Prostate gland (tissue), 2 donors: ENCODE results near the gene NFYC. TPM values are rescaled to one million over a fixed set of nuclear protein-coding genes. Genes with fewer than 3 reads are reported as not detected.

Experiments
- DNase-seq: peaks from one replicate; pipeline ENCODE4 v3.0.0-alpha.2; 2019; ENCODE audit warnings: low spot score
- H3K27ac ChIP-seq, 2 donors: fragments of 200-600 bp; sonication (generic); 2 replicates each; pipeline ENCODE4 v1.5.1; 2017 to 2019
- H3K27me3 ChIP-seq: fragments of 200-600 bp; sonication (generic); replicated peaks from 2 replicates; pipeline ENCODE4 v1.5.1; 2019; ENCODE audit not compliant: insufficient read depth
- H3K36me3 ChIP-seq, 2 donors: fragments of 200-600 bp; sonication (generic); 1 replicate in 1 of 2; 2 replicates in 1 of 2; pipeline versions ENCODE4 v1.5.1 to v1.8.1; 2017 to 2019
- H3K4me1 ChIP-seq: fragments of 200-600 bp; sonication (generic); replicated peaks from 2 replicates; pipeline ENCODE4 v1.5.1; 2019
- H3K4me3 ChIP-seq, 2 donors: fragments of 200-600 bp; sonication (generic); 2 replicates each; pipeline ENCODE4 v1.5.1; 2017 to 2019
- H3K9me3 ChIP-seq: fragments of 200-600 bp; sonication (generic); 2 replicates; pipeline ENCODE4 v1.5.1; 2017
- POLR2A ChIP-seq: fragments of 450-650 bp; IDR thresholded peaks from one replicate; pipeline ENCODE4 v1.6.1; 2016; ENCODE audit warnings: antibody characterized with exemption, mild to moderate bottlenecking
- POLR2AphosphoS5 ChIP-seq: sonication (generic); formaldehyde crosslinking; IDR thresholded peaks from one replicate; pipeline ENCODE4 v1.6.1; 2017; ENCODE audit warnings: antibody characterized with exemption
- WGBS: methylation state at CpG from one replicate; pipeline ENCODE4 v1.1.5; 2018; 5-methylcytosine and 5-hydroxymethylcytosine counted together
- intact Hi-C: fragments of 100-400 bp; cut with DNase I; formaldehyde crosslinking; loops from one replicate; pipeline ENCODE4 v1.14.2; 2022
- total RNA-seq, 2 donors: library from RNA; depleted of rRNA; stranded (reverse); fragments of >200 nt; gene quantifications; one replicate each; pipeline ENCODE4 v1.1.0, GENCODE V29; 2016
- TF ChIP-seq, protein P1 (sequence below), 4 experiments: fragments of 200-600 bp in 2 of 4; fragments of 450-650 bp in 2 of 4; sonication (generic) in 2 of 4; IDR thresholded peaks; 1 replicate in 3 of 4; 2 replicates in 1 of 4; pipeline ENCODE4 v1.5.1; 2016 to 2019; ENCODE audit warnings: antibody characterized with exemption in 4 of 4, mild to moderate bottlenecking in 2 of 4, moderate library complexity in 2 of 4

Gene NFYC
- total RNA-seq, 2 donors from 2014 or later: 54.9 to 93.8 TPM

DNA sequence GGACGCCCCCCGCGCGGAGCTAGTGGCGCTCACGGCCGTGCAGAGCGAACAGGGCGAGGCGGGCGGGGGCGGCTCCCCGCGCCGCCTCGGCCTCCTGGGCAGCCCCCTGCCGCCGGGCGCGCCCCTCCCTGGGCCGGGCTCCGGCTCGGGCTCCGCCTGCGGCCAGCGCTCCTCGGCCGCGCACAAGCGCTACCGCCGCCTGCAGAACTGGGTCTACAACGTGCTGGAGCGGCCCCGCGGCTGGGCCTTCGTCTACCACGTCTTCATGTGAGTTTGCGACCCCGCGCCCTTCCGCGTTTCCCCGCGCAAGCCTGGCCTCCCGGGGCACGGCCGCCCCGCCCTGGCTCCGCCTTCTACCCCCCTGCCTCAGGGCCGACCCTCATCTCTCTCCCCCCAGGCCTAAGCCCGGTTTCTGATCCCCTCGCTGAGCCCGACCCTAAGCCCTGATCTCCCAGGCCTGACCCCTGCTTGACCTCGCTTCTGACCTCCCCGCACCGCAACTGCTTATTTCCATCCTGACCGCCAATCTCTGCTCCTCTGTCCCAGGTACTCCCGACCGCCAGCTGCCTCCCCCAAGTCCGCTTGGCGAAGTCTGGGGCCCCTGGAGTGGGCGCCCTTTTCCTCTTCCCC is 92.8 kb downstream of the NFYC start:
- H3K9me3 ChIP-seq: no peaks in the 10 kb centered on the region
- H3K4me1 ChIP-seq: no peaks in the 10 kb centered on the region
- intact Hi-C loops: loop anchor here (5.0 kb wide), 1 partner anchor 168 kb away; no protein-coding TSS in a partner anchor
- no peaks in the 10 kb centered on the region for H3K36me3 ChIP-seq
- DNase-seq: no peak
- TF ChIP-seq POLR2A (no peak), POLR2AphosphoS5 (no peak)
- TF ChIP-seq, protein P1, sequence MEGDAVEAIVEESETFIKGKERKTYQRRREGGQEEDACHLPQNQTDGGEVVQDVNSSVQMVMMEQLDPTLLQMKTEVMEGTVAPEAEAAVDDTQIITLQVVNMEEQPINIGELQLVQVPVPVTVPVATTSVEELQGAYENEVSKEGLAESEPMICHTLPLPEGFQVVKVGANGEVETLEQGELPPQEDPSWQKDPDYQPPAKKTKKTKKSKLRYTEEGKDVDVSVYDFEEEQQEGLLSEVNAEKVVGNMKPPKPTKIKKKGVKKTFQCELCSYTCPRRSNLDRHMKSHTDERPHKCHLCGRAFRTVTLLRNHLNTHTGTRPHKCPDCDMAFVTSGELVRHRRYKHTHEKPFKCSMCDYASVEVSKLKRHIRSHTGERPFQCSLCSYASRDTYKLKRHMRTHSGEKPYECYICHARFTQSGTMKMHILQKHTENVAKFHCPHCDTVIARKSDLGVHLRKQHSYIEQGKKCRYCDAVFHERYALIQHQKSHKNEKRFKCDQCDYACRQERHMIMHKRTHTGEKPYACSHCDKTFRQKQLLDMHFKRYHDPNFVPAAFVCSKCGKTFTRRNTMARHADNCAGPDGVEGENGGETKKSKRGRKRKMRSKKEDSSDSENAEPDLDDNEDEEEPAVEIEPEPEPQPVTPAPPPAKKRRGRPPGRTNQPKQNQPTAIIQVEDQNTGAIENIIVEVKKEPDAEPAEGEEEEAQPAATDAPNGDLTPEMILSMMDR (IDR thresholded peaks at IDR 0.05): no peak
- H3K4me3 ChIP-seq: peak overlapping the region; percentile 32 to 39
- WGBS: 24% methylated on average over 43 of the region's 63 CpGs
- H3K27ac ChIP-seq: peak overlapping the region; percentile 30 to 51
- no peaks in the 10 kb centered on the region for H3K27me3 ChIP-seq

DNA sequence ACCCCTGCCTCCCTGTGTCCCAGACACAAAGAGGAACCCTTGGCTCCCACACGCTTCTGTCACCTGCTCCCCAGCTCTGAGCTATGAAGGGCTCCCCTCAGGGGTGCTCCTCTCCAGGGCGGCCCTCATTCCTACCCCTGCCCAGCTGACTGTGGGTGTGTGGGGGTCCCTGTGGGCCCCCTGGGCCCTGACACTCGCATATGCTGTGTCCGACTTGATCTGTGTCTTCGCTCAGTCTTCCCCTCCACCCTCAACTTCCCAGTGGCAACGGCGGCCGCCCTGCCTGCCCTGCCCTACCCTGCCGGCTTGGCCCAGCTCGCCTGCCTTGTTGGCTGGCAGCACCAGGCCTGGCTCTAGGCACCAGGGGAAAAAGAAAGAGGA is 93.3 kb downstream of the NFYC start:
- Histone ChIP-seq H3K36me3 (no peaks in the 10 kb centered on the region), H3K4me3 (peak overlapping the region in 1 of 2 donors; percentile 39), H3K9me3 (no peaks in the 10 kb centered on the region), H3K27me3 (no peaks in the 10 kb centered on the region), H3K4me1 (no peaks in the 10 kb centered on the region), H3K27ac (peak overlapping the region; percentile 30 to 51)
- TF ChIP-seq, protein P1 (IDR thresholded peaks at IDR 0.05): no peak
- no peak for TF ChIP-seq POLR2AphosphoS5
- TF ChIP-seq POLR2A: no peak
- DNase-seq: no peak
- 62% methylated on average over 10 of the region's 10 CpGs for WGBS
- intact Hi-C loops: loop anchor here (5.0 kb wide), 1 partner anchor 168 kb away; no protein-coding TSS in a partner anchor

DNA sequence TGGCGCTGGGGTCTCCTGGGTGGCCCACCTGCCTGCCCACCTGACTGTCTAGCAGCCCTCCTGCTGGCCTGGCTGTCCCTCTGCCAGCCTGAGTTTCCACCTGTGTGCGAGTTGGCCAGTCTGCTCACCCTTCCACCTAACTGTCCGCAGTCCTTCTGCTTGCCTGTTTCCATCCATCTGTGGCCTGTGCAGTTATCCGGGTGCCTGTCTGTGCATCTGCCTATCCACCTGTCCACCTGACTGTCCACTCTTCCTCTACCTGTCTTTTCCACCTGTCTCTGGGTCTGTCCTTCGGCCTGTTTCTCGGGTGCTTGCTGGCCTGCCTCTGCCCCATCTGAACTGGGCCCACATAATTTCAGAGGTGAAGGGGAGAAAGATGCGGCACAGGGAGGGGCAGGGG is 93.9 kb downstream of the NFYC start:
- TF ChIP-seq, protein P1 (IDR thresholded peaks at IDR 0.05): no peak
- TF ChIP-seq POLR2A (no peak), POLR2AphosphoS5 (no peak)
- Histone ChIP-seq H3K9me3 (no peaks in the 10 kb centered on the region), H3K36me3 (no peaks in the 10 kb centered on the region), H3K4me3 (no peak overlapping the region), H3K27ac (no peak overlapping the region), H3K4me1 (no peaks in the 10 kb centered on the region), H3K27me3 (no peaks in the 10 kb centered on the region)
- intact Hi-C loops: no loop called here
- WGBS: 95% methylated on average over 7 of the region's 7 CpGs
- no peak for DNase-seq

DNA sequence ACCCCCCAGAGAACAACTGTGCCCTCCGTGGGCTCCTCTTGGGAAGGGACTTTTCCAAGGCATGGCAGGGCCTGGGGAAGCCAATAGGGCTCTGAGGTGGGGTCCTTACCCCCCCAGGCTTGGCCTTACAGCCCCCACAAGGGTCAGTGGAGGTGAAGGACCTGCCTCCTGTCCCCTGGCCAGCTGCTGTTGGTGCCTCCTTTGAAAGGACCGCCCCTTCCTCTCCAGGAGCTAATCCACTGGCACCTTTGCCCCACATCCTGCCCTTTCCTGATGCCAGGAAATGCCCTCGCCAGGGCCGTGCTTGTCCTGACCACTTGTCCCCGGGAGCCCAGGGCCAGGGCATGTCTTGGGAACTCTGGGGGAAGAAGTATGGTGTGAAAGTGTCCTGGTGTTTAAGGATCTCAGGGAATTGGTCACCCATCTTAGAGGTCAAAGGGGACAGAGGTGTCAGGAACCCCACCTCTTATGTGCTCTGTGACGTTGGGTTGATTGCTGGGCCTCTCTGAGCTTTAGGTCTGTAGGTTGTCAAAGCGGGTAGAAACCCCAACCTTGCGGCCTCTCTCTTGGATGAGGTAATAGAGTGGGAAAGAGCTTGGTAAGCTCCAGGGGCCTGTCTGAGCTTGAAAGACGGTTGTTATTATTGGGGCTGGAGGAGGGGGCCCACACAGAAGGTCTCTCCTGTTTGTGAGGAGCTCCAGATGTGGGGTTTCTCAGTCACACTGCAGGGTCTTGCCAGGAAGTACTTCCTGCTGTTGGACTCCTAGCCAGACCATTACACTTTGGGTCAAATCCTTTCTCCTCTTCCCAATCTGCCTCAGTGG is 94.9 kb downstream of the NFYC start:
- no peaks in the 10 kb centered on the region for H3K4me1 ChIP-seq
- no peak overlapping the region for H3K4me3 ChIP-seq
- H3K36me3 ChIP-seq: no peaks in the 10 kb centered on the region
- intact Hi-C loops: no loop called here
- H3K27me3 ChIP-seq: no peaks in the 10 kb centered on the region
- no peak overlapping the region for H3K27ac ChIP-seq
- DNase-seq: no peak
- no peak for TF ChIP-seq POLR2A
- TF ChIP-seq, protein P1 (IDR thresholded peaks at IDR 0.05): no peak
- TF ChIP-seq POLR2AphosphoS5: no peak
- WGBS: 83% methylated on average over 9 of the region's 9 CpGs
- no peaks in the 10 kb centered on the region for H3K9me3 ChIP-seq
